DMS153 (cell line): Measurements from ENCODE around the gene SLC35F4.
"Not testable (repeated sequence)": the region's sequence is repeated elsewhere in the genome, so short reads cannot be mapped to it uniquely, and the experiment has no call there.

Source experiments
- DNase-seq: peaks from one replicate; lab custom pipeline; 2025; lab: John Stamatoyannopoulos, UW

SLC35F4 gene

GRCh38 chr14:57865403-57866198 lies at the start of gene SLC35F4:
Gene SLC35F4 (minus strand): TSS chr14:57866092.
- no peak for DNase-seq

GRCh38 chr14:57909626-57910025 lies 43.7 kb upstream of the SLC35F4 start:
- no peak for DNase-seq

DNA sequence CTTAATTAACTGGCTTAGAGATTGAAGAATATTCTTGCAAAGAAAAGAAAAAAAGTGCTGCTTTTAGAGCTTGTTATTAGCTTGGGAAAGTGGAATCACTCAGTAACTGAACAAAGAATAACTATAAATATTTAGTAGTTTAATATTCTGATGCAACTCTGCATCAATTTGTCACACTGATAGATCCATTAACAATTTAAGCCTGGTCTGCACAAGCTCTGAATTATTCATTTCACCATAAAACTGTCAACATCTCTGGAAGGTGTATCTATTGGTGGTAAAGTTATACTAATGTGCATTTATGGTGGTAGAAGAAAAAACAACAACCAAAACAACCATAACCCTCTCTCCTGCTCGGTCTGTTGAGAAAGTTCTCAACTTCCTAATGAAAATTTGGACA lies 38.1 kb upstream of the SLC35F4 start:
- DNase-seq = no peak

DNA sequence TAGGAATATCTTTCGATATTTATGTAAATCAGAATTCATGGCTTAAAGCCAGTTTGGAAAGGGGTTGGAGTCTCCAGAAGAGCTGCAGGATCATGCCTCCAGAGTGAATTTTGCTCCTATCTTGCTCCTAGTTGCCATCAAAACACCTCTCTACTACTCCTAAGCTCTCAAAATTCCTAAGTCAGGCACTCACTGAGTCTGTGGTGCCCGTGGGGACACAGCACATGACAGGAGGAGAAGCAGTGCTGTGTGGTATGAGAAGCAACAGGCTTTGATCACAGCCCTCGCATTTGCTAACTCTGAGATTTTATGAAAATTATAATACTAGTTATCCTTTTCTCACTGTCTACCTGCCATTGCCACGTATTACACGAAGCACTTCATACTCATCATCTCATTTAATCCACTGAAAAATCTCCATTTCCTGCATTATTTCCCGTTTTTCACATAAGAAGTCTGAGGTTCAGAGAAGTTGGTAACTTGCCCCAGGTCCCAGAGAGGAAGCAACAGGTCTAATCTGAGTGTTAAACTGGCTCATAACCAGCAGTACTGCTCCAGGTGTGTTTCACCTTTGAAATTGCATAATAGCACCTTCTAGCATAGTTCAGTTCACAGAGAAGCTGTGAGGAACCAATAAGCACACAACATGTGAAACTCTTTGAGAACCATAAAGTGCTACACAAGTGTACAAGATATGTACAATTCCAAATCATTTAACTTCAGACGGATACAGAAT lies 33.1 kb upstream of the SLC35F4 start:
- no peak for DNase-seq

- DNase-seq = no peak
These were observed 31.4 kb upstream of the SLC35F4 start for GRCh38 chr14:57897144-57897748.

DNA sequence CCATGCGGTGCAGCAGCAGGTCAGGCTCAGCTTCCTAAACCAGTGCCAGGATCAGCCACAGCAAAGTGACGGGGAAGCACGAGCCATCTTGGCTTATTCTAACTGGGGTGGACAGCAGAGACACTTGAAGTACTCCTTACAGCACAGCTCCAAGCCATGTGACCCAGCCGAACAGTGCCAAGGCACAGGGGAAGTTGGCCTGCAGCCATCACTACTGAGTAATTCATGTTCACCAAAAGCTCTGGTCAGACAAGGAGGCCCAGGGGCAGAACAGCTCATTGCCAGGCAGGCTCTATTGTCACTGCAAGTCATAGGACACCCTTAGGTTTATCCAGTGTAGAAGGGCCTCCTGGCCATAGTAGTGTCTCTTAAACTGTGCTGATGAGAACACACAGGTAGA lies 23.4 kb upstream of the SLC35F4 start:
- DNase-seq = no peak

GRCh38 chr14:57884175-57884574 lies 18.3 kb upstream of the SLC35F4 start:
- no peak for DNase-seq

DNA sequence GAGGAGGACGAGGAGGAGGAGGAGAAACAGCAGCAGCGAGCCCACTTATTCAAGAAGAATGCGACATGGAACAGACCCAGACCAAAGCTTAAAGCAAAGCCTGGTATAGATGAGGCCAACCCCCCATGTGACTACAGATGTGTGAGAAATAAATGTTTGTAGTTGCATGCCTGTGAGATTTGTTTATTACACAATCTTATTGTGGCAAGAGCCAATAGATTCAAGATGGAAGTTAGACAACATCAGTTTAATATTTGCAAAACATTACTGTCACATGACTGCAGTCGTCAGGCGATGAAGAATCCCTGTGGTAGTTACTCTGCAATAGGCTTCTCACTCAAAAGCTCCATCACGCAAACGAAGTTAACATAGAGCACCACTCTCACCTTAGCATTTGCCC lies 17.2 kb upstream of the SLC35F4 start:
- DNase-seq = no peak

- DNase-seq = no peak
These were observed 13.6 kb upstream of the SLC35F4 start for GRCh38 chr14:57879516-57879915.

GRCh38 chr14:57875985-57876384 lies 10.1 kb upstream of the SLC35F4 start:
- no peak for DNase-seq

GRCh38 chr14:57875296-57875695 lies 9.4 kb upstream of the SLC35F4 start:
- DNase-seq = no peak

- no peak for DNase-seq
These were observed 5.7 kb upstream of the SLC35F4 start for GRCh38 chr14:57871459-57872080.

DNA sequence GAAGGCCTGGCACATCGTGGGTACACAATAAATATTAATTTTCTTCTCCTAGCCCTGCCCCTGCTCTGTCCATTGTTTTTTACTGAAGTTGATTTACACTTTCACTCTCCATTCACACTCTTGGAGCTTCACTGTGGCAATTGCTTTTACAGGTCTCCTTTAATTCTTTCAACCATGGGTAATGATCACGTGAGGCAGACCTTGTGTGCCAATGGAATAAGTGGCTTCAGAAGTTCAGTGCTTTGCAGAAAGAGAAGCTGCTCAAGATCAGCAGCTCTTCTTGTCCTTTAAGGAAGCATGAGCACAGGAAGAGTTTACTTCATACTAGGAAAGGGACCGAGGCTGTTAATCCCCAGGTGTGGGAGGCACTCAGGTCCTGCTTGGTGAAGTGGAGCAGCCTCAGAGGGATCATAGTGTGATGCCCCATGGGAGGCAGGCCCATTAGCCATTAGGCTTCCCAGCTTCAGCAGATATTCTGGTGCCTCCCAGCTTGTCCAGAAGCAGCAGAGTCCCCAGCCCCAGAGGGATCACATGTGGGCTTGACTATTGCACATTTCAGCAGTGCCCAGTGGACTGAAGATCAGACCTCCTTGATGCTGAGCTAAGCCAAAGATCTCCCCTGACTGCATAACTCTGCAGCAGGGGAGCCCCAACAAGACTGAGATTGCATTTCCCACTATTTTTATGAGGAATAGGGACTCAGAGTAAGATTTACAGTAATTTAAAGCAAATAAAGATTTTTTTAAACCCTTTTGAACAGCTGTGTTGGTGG lies 5.0 kb upstream of the SLC35F4 start:
- DNase-seq = no peak

DNA sequence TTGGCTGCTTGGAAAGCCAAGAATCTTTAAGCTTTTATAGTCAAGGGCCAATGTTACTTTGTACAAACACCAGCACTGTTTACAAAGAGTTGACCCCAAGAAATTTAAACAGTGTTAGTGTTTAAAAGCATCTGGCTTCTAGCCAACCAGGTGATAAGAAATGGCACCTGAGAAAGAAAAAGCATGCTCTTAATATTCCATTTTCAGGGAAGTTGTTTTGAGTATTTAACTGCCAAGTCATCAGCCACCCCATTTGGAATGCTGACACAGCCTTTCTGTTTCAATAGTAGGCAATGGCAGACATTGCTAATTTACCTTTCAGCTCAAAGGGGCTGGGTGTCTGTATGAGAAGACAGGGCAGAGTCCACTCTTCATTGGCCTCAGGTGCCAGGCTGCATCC lies 3.7 kb upstream of the SLC35F4 start:
- DNase-seq = no peak

- no peak for DNase-seq
These were observed 360 bp upstream of the SLC35F4 start for GRCh38 chr14:57866199-57866705.

DNA sequence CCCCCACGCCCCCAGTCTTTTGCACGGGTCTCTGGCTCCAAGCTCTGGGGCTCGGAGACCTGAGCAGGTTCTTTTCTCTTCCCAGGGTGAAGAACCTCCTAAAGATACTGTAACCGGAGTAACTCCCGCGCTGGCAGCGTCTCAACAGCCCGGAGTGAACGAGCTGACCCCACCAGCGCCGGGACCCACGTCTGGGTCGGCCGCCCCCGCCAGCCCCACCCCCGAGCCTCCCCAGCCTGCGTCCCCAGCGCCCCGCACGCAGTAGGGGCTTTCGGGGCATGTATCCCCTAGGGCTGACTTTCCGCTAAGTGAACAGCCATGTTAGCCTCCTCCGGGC lies 858 bp downstream of the SLC35F4 start:
- no peak for DNase-seq

DNA sequence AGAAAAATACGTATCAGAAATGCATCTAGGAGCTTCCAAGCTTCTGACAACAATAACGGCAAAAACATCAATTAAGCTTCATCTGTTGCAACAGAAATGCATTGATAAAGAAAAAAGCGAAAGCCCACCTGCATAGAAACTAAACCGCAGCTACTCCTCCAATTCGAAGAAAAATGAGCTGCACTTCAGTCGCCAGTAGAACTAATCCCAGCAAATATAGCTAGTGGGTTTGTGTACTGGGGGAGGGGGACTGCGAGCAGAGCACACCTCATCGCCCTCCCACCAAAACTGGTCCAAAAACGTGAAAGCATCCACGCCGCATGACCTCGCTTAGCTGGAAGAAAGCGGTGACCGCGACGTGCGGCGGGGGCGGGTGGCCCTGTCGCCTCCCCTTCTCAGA lies 1.2 kb downstream of the SLC35F4 start:
- DNase-seq = no peak

DNA sequence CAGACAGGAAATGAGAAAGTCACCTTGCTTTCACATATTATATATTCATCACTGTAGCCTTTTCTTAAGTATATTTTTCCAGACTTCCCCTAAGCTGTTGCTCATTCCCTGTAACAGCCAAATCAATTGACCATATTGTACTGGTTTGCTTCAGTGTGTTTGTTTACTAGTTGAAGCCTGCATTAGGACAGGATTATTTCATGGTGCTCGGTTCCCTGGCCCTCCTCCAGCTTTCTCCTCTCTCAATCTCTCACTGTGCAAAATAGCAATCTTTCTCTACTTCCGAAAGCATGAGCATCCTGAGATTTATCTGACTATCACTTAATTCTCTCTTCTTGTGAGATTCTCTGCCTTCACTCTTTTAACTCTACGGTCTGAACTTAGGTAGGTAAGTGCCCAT lies 2.4 kb downstream of the SLC35F4 start:
- DNase-seq = no peak

DNA sequence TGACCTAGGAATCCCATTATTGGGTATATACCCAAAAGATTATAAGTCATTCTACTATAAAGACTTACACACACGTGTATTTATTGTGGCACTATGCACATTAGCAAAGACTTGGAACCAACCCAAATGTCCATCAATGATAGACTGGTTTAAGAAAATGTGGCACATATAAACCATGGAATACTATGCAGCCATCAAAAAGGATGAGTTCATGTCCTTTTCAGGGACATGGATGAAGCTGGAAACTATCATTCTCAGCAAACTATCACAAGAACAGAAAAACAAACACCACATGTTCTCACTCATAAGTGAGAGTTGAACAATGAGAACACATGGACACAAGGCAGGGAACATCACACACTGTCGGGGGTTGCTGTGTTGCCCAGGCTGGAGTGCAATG lies 10.2 kb downstream of the SLC35F4 start:
- not testable (repeated sequence) for DNase-seq

- no peak for DNase-seq
These were observed 11.3 kb downstream of the SLC35F4 start for GRCh38 chr14:57854571-57854970.

DNA sequence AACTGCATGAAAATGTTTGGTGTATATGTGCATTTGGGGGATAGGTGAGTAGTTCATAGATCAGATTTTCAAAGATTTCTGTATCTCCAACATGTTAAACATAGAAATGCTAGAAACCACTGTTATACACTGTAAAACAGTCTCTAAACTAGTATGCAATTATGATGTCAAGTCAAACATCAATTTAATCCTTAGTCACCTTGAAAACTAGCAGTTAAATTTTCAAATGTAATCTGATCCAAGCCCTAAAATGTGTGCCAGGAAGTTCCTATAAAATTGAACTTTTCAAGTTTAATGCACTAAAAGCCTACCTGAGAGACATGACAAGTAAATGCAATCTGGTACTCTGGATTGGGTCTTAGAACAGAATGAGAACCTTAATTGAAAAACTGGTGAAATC lies 14.5 kb downstream of the SLC35F4 start:
- no peak for DNase-seq

GRCh38 chr14:57848786-57849185 lies 17.1 kb downstream of the SLC35F4 start:
- DNase-seq = no peak
